Spinal cord (tissue), 10 donors: ENCODE results near the gene SLC22A2. TPM values are rescaled to one million over a fixed set of nuclear protein-coding genes. Genes with fewer than 3 reads are reported as not detected.
A peak's percentile ranks its signal among the peaks of the same experiment; 100 is the strongest.

Experiments
- DNase-seq, 6 donors: peaks; one replicate each; pipeline versions ENCODE4 v3.0.0 to v3.0.0-alpha.2; 2013 to 2015; ENCODE audit warnings: low spot score in 6 of 6, low read depth in 4 of 6
- H3K27ac ChIP-seq: one replicate; pipeline ENCODE4 v1.5.1; 2013; ENCODE audit warnings: low read depth, low read length, control low read depth
- H3K27me3 ChIP-seq: one replicate; pipeline ENCODE4 v1.6.1; 2013; ENCODE audit warnings: low read length; ENCODE audit not compliant: control insufficient read depth, insufficient read depth
- H3K36me3 ChIP-seq: one replicate; pipeline ENCODE4 v1.6.1; 2013; ENCODE audit warnings: low read length; ENCODE audit not compliant: control insufficient read depth, insufficient read depth
- H3K4me1 ChIP-seq: one replicate; pipeline ENCODE4 v1.6.1; 2013; ENCODE audit warnings: low read length; ENCODE audit not compliant: control insufficient read depth, insufficient read depth
- H3K4me3 ChIP-seq: one replicate; pipeline ENCODE4 v1.5.1; 2013; ENCODE audit warnings: low read depth, low read length, control low read depth
- H3K9me3 ChIP-seq: one replicate; pipeline ENCODE4 v1.6.1; 2013; ENCODE audit warnings: low read length; ENCODE audit not compliant: control insufficient read depth, insufficient read depth
- WGBS: methylation state at CpG from one replicate; pipeline ENCODE4 v1.1.5; 2013; ENCODE audit warnings: missing lambda C conversion rate; ENCODE audit not compliant: insufficient coverage; 5-methylcytosine and 5-hydroxymethylcytosine counted together
- polyA plus RNA-seq, 2 donors: library from polyadenylated mRNA; unstranded; fragments of 120-200 nt; gene quantifications; one replicate each; pipeline ENCODE4 v1.2.1, GENCODE V29; 2013; ENCODE audit not compliant: insufficient read length in 2 of 2
- total RNA-seq, 2 donors: library from RNA; depleted of rRNA in 1 of 2; stranded (reverse); fragments of 120-200 nt in 1 of 2; fragments of >200 nt in 1 of 2; gene quantifications; one replicate each; pipeline versions ENCODE4 v1.2.3 to v1.2.4, GENCODE V29; 2013 to 2014
- donor health status: healthy.

Gene SLC22A2
- total and polyA plus RNA-seq, 4 donors = 1.2 to 39.2 (median 6.4) TPM

- Histone ChIP-seq H3K27me3 (no peaks in the 10 kb centered on the region), H3K4me3 (no peak overlapping the region), H3K4me1 (no peaks in the 10 kb centered on the region), H3K27ac (no peak overlapping the region), H3K9me3 (peaks cover 1% of the 10 kb centered on the region), H3K36me3 (no peaks in the 10 kb centered on the region)
- 83% methylated on average over 1 of the region's 3 CpGs for WGBS
- no peak for DNase-seq
Observed at GRCh38 chr6:160203076-160203475, 55.5 kb downstream of the SLC22A2 start.

DNA sequence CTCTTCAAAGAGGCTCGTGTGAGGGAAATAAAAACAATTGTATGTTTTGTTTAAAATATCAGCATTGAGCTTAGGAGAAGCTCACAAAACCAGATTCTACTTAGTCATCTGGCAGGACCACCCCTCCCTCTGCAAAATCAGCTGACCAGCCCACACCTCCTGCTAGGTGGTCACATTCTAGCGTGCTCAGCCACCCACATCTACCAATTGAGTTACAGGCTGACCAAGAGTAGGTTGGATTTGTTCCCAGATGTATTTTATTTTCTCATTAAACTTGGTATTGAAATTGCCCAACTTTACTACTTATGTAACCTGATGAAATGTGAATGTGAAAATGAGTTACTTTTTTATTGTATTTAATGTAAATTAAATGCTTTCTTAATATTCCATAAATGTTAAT lies 56.2 kb downstream of the SLC22A2 start:
- Histone ChIP-seq H3K4me3 (no peak overlapping the region), H3K36me3 (no peaks in the 10 kb centered on the region), H3K9me3 (no peaks in the 10 kb centered on the region), H3K27ac (no peak overlapping the region), H3K4me1 (no peaks in the 10 kb centered on the region), H3K27me3 (no peaks in the 10 kb centered on the region)
- WGBS = no CpG with 5 or more reads among the region's 2 CpGs
- DNase-seq = no peak

DNA sequence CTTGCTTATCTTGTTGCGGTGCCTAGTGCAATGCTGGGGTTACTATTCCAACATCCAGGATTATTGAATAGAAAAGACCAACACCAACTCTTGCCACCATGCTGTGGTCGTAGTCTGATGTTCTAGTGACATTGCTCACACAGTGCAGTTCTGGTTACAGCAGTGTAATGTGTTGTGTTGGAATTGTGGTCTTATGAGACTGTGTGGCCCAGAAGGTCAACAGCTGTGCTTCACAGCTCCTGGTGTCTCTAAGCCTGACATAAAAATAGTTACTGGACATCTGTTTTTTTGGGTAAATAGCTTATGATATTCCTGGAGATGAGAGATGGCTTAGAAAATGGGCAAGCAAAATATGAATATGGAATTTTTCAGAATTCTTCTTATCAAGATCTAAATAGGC lies 57.6 kb downstream of the SLC22A2 start:
- Histone ChIP-seq H3K27me3 (no peaks in the 10 kb centered on the region), H3K27ac (no peak overlapping the region), H3K4me3 (no peak overlapping the region), H3K36me3 (no peaks in the 10 kb centered on the region), H3K4me1 (no peaks in the 10 kb centered on the region), H3K9me3 (no peaks in the 10 kb centered on the region)
- WGBS = 67% methylated on average over 1 of the region's 2 CpGs
- DNase-seq = no peak

DNA sequence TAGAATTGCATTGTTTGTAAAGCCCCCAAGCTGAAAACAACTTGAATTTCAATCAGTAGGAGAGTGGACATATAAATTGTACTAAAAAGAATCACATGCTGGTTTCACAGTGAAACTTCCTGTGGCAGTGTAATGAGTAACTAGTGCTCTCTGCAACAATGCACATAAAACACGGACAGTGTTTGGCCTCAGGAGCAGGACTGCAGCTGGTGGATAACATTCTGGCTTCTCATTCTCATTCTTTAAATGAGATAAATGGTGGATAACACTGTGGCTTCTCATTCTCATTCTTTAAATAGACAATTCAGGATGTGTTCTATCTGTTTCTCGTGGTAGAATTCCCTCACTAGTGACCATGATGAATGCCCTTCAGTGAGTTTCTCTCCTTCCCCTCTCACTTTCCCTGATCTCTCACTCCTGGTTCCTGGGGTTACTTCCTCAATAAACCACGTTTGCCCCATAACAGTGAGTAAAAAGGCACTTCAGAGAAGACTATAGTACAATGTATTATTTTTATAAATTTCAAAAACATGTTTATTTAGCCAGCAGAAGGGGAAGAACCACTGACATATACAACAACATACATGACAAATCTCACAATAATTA lies 59.9 kb downstream of the SLC22A2 start:
- no peaks in the 10 kb centered on the region for H3K36me3 ChIP-seq

DNA sequence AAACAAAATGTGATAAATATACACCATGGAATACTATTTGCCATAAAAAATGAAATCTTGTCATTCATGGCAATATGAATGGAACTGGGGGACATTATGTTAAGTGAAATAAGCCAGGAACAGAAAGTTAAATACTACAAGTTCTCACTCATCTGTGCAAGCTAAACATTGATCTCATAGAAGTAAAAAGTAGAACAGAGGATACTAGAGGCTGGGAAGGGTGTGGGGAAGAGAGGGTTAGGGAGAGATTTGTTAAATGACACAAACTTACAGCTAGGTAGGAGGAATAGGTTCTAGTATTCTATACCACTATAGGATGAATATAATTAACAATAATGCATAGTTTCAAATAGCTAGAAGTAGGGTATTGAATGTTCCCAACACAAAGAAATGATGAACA lies 61.0 kb downstream of the SLC22A2 start:
- no peaks in the 10 kb centered on the region for H3K4me1 ChIP-seq
- H3K27ac ChIP-seq = no peak overlapping the region
- H3K27me3 ChIP-seq = no peaks in the 10 kb centered on the region
- no peaks in the 10 kb centered on the region for H3K36me3 ChIP-seq
- H3K4me3 ChIP-seq = no peak overlapping the region
- DNase-seq = no peak
- peaks cover 9% of the 10 kb centered on the region for H3K9me3 ChIP-seq

More for the DNA sequence above, 59.9 kb downstream of the SLC22A2 start:
- Histone ChIP-seq H3K4me1 (no peaks in the 10 kb centered on the region), H3K27ac (no peak overlapping the region), H3K4me3 (no peak overlapping the region), H3K9me3 (peaks cover 9% of the 10 kb centered on the region), H3K27me3 (no peaks in the 10 kb centered on the region)
- no CpG with 5 or more reads among the region's 3 CpGs for whole genome bisulfite sequencing
- DNase-seq = peak in 1 of 6 donors; percentile 62

DNA sequence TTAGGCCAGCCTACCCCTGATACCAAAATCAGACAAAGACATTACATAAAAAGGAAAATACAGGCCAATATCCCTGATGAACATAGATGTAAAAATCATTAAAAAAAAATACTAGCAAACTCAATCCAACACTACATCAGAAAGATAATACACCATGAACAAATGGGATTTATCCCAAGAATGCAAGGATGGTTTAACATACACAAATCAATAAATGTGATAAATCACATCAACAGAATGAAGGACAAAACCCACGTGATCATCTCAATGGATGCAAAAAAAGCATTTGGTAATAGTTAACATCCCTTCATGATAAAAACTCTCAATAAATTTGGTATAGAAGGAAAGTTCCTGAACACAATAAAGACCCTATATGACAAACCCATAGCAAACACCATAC lies 63.8 kb downstream of the SLC22A2 start:
- Histone ChIP-seq H3K36me3 (no peaks in the 10 kb centered on the region), H3K27ac (no peak overlapping the region), H3K27me3 (no peaks in the 10 kb centered on the region), H3K9me3 (peaks cover 9% of the 10 kb centered on the region), H3K4me3 (no peak overlapping the region), H3K4me1 (no peaks in the 10 kb centered on the region)
- WGBS = no CpG with 5 or more reads among the region's 1 CpG
- no peak for DNase-seq

- Histone ChIP-seq H3K4me1 (no peaks in the 10 kb centered on the region), H3K9me3 (peaks cover 9% of the 10 kb centered on the region), H3K36me3 (no peaks in the 10 kb centered on the region), H3K4me3 (no peak overlapping the region), H3K27ac (no peak overlapping the region), H3K27me3 (no peaks in the 10 kb centered on the region)
- WGBS = no CpG with 5 or more reads among the region's 1 CpG
- DNase-seq = no peak
Observed at GRCh38 chr6:160192840-160193239, 65.8 kb downstream of the SLC22A2 start.

- Histone ChIP-seq H3K4me3 (no peak overlapping the region), H3K9me3 (peaks cover 9% of the 10 kb centered on the region), H3K27me3 (no peaks in the 10 kb centered on the region), H3K36me3 (no peaks in the 10 kb centered on the region), H3K27ac (no peak overlapping the region), H3K4me1 (no peaks in the 10 kb centered on the region)
- DNase-seq = peak in 2 of 6 donors; percentile 21 to 32
Observed at GRCh38 chr6:160190973-160191372, 67.6 kb downstream of the SLC22A2 start.

- Histone ChIP-seq H3K9me3 (peaks cover 9% of the 10 kb centered on the region), H3K27ac (no peak overlapping the region), H3K36me3 (no peaks in the 10 kb centered on the region), H3K27me3 (no peaks in the 10 kb centered on the region), H3K4me3 (no peak overlapping the region), H3K4me1 (no peaks in the 10 kb centered on the region)
- peak in 1 of 6 donors; percentile 58 for DNase-seq
- no CpG with 5 or more reads among the region's 1 CpG for WGBS
Observed at GRCh38 chr6:160190081-160190480, 68.5 kb downstream of the SLC22A2 start.

DNA sequence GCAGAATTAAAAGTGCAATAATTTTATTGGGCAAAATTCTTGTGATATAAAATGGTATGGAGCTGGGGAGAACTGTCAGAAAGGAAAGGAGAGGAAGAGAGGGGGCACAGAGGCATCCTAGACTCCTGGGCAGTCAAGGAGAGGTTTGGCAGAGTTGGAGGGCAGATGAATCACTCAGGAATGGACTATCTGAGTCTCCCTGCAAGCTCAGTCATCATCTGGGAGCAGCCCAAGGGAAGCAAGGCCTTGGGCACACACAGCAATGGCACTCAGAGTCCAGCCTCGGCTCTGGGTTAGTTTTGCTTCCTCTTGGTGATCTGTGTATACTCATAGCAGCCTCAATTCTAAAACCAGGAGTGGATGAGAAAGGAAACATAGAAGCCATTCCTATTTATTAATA lies 69.8 kb downstream of the SLC22A2 start:
- DNase-seq = no peak
- Histone ChIP-seq H3K27me3 (no peaks in the 10 kb centered on the region), H3K4me3 (no peak overlapping the region), H3K4me1 (no peaks in the 10 kb centered on the region), H3K36me3 (no peaks in the 10 kb centered on the region), H3K27ac (no peak overlapping the region), H3K9me3 (no peaks in the 10 kb centered on the region)
- no CpG with 5 or more reads among the region's 1 CpG for WGBS
